Panc1 (cell line): ENCODE measurements around the gene MARCHF7.

Experiments used
- POLR2AphosphoS5 ChIP-seq: IDR thresholded peaks from 2 replicates; pipeline ENCODE4 v1.6.1; 2012; ENCODE audit warnings: mild to moderate bottlenecking, low read depth, low read length, moderate library complexity
- TF ChIP-seq, protein P1 (sequence below): fragments of 450-650 bp; IDR thresholded peaks from 2 replicates; pipeline ENCODE4 v1.5.1; 2017; ENCODE audit warnings: mild to moderate bottlenecking

DNA sequence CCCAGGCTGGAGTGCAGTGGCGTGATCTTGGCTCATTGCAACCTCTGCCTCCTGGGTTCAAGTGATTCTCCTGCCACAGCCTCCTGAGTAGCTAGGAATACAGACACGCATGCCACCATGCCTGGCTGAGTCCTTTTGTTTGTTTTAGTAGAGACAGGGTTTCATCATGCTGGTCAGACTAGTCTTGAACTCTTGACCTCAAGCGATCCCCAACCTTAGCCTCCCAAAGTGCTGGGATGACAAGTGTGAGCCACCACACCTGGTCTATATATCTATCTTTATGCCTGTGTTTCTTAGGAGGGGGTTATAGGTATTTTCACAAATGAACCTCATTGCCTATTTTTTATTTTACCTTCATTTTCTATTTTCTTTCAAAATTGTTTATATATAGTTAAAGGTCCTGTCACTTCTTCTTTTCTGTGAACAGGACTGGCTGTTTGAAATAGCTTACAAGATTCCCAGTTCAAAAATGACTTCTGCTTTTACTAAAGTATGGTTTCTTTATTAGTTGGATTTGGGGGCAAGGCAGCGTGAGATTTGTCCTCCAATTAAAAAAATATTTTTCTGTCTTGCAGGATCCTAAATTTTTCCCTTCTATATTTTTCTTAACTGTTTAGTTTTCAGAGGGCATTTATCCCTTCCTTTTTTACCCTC lies 16.4 kb upstream of the MARCHF7 start:
- TF ChIP-seq, protein P1, sequence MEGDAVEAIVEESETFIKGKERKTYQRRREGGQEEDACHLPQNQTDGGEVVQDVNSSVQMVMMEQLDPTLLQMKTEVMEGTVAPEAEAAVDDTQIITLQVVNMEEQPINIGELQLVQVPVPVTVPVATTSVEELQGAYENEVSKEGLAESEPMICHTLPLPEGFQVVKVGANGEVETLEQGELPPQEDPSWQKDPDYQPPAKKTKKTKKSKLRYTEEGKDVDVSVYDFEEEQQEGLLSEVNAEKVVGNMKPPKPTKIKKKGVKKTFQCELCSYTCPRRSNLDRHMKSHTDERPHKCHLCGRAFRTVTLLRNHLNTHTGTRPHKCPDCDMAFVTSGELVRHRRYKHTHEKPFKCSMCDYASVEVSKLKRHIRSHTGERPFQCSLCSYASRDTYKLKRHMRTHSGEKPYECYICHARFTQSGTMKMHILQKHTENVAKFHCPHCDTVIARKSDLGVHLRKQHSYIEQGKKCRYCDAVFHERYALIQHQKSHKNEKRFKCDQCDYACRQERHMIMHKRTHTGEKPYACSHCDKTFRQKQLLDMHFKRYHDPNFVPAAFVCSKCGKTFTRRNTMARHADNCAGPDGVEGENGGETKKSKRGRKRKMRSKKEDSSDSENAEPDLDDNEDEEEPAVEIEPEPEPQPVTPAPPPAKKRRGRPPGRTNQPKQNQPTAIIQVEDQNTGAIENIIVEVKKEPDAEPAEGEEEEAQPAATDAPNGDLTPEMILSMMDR, result no peak
- TF ChIP-seq POLR2AphosphoS5, result no peak
